ENCODE results near the gene CNTNAP2.

GRCh38 chr7:148172920-148173319, 2056.3 kb downstream of the CNTNAP2 start:
- TF ChIP-seq POLR2AphosphoS5 (IDR thresholded peaks at IDR 0.05; ENCODE audit: borderline replicate concordance, low read depth, low read length) (no peak), EZH2 (IDR thresholded peaks at IDR 0.05) (no peak), FOXP2 (optimal IDR thresholded peaks at IDR 0.05; ENCODE audit: control extremely low read depth, extremely low read length, insufficient read depth) (no peak)
